ENCODE measurements around the gene LDHAL6A.

Gene LDHAL6A

DNA sequence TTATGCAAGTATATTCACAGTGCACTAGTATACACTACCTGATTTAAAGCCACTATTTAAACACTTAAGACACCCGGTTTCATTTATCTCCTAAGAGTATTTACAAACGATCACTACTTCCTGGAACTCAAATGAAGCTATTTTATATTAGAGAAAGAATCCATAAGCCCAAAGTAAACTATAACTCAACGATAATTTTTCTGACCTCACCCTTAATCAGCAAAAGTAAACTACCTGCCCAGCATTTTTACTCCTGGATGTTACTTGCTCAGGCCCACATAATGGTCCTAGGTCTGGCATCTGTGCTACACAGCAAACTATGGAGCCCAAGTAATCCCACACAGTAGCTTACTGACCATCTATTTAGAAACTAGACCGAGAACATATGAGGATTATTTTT lies 37.7 kb downstream of the LDHAL6A start:
- in situ Hi-C loops (cut with HindIII; ENCODE audit: low sequenced_read_pairs) = no loop called here
- H3K4me3 ChIP-seq (ENCODE audit: low read depth, low read length) = no peak overlapping the region
- DNase-seq (ENCODE audit: low read depth) = no peak
- TF ChIP-seq, protein P1, sequence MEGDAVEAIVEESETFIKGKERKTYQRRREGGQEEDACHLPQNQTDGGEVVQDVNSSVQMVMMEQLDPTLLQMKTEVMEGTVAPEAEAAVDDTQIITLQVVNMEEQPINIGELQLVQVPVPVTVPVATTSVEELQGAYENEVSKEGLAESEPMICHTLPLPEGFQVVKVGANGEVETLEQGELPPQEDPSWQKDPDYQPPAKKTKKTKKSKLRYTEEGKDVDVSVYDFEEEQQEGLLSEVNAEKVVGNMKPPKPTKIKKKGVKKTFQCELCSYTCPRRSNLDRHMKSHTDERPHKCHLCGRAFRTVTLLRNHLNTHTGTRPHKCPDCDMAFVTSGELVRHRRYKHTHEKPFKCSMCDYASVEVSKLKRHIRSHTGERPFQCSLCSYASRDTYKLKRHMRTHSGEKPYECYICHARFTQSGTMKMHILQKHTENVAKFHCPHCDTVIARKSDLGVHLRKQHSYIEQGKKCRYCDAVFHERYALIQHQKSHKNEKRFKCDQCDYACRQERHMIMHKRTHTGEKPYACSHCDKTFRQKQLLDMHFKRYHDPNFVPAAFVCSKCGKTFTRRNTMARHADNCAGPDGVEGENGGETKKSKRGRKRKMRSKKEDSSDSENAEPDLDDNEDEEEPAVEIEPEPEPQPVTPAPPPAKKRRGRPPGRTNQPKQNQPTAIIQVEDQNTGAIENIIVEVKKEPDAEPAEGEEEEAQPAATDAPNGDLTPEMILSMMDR (IDR thresholded peaks at IDR 0.05; ENCODE audit: low read depth, low read length, missing control alignments) = no peak

DNA sequence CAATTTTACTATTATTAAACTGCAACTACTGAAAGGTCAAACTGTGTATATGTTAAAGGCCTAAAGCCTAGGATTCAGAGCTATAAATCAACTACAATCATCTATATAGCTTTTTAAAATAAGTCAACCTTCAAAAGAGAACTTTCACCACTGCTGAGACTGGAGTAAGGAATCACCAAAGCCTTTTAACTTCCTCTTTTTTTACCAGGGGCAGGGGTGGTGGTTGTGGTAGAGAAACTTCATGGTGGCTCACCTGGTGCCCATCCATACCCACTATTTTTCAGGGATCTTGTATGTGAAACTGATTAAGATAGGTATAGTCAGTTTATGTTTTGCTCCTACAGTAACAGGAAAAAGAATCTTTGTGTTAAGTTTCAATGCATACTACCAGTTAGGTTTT lies 39.6 kb downstream of the LDHAL6A start:
- in situ Hi-C loops (cut with HindIII; ENCODE audit: low sequenced_read_pairs) = no loop called here
- no peak overlapping the region for H3K4me3 ChIP-seq (ENCODE audit: low read depth, low read length)
- TF ChIP-seq, protein P1 (IDR thresholded peaks at IDR 0.05; ENCODE audit: low read depth, low read length, missing control alignments) = no peak
- no peak for DNase-seq (ENCODE audit: low read depth)

DNA sequence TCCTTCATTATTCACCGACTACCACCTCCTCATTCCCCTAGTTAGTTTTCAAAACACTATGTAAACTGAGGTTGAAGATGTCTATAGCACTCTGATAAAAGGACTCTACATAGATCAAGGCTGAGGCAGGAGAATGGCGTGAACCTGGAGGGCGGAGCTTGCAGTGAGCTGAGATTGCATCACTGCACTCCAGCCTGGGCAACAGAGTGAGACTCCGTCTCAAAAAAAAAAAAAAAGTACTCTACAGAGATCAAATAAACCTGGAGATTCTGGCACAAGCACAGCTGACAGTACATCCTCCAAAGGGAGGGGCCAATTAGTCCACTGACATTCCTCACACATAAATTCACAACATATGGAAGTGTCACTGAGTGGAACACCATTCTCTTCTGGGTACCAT lies 40.0 kb downstream of the LDHAL6A start:
- TF ChIP-seq, protein P1 (IDR thresholded peaks at IDR 0.05; ENCODE audit: low read depth, low read length, missing control alignments) = no peak
- in situ Hi-C loops (cut with HindIII; ENCODE audit: low sequenced_read_pairs) = no loop called here
- H3K4me3 ChIP-seq (ENCODE audit: low read depth, low read length) = no peak overlapping the region
- no peak for DNase-seq (ENCODE audit: low read depth)

DNA sequence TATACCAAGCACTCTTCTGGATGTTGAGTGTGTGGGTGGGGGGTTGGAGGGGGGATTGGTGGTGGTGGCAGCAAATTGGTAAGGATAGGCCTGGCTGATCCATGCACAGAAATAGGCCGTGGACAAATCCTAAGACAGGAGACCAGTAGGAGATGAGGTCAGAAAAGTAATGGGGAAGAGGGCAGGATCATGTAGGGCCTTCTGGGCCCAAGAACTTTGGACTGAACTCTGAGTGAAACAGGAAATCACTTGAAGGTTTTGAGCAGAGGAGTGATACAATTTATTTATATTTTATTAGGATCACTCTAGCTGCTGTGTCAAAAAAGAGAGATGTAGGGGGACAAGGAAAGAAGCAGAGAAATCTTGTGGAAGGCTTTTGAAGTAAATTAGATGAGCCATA lies 42.4 kb downstream of the LDHAL6A start:
- in situ Hi-C loops (cut with HindIII; ENCODE audit: low sequenced_read_pairs) = no loop called here
- DNase-seq (ENCODE audit: low read depth) = no peak
- TF ChIP-seq, protein P1 (IDR thresholded peaks at IDR 0.05; ENCODE audit: low read depth, low read length, missing control alignments) = no peak
- H3K4me3 ChIP-seq (ENCODE audit: low read depth, low read length) = no peak overlapping the region

DNA sequence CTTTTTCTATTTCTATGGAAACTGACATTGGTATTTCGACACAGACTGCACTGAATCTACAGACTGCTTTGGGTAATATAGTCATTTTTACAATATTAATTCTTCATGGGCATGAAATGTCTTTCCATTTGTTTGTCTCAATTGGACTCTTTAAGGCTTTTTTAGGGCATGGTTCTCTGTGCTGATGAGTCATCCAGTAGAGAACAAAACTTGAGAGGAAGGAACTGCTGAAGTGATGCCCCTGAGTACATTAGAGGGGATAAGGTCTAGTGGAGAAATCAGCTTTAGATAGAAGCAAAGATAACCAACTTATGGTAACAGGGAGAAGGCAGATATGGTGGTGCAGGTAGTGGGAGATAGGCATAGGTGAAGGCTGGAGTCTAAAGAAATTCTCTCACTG lies 46.0 kb downstream of the LDHAL6A start:
- no peak for DNase-seq (ENCODE audit: low read depth)
- in situ Hi-C loops (cut with HindIII; ENCODE audit: low sequenced_read_pairs) = no loop called here

DNA sequence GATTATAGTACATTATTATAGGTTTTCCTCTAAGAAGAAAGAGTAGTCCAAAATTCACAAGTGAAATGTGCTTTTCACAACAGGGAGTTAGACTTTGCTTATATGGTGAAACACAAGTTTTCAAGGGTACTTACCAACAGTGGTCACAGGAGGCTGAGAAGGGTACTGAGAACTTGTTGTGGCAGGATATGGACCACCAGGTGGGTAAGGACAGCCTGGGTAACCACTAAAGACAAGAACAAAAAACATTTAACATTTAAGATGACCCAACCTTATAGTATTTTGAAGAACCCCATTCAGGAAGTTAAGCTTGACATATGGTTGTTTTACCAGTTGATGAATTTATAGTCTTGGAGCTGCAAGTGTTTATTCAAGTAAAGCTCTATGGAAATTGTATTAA lies 46.7 kb downstream of the LDHAL6A start:
- in situ Hi-C loops (cut with HindIII; ENCODE audit: low sequenced_read_pairs) = no loop called here

More for the DNA sequence above, 46.0 kb downstream of the LDHAL6A start:
- TF ChIP-seq, protein P1 (IDR thresholded peaks at IDR 0.05; ENCODE audit: low read depth, low read length, missing control alignments) = no peak
- H3K4me3 ChIP-seq (ENCODE audit: low read depth, low read length) = no peak overlapping the region

More for the DNA sequence above, 46.7 kb downstream of the LDHAL6A start:
- DNase-seq (ENCODE audit: low read depth) = no peak
- no peak overlapping the region for H3K4me3 ChIP-seq (ENCODE audit: low read depth, low read length)
- TF ChIP-seq, protein P1 (IDR thresholded peaks at IDR 0.05; ENCODE audit: low read depth, low read length, missing control alignments) = no peak
